GM08714 (cell line): ENCODE data around the gene GMPPA.

Experiments used
- H3K4me3 ChIP-seq: fragments of 200-500 bp; sonication (Bioruptor generic); 2 replicates; pipeline ENCODE4 v1.5.1; 2014; ENCODE audit warnings: mild to moderate bottlenecking, low read length, inconsistent platforms
- ZNF274 ChIP-seq: IDR thresholded peaks from 2 replicates; pipeline ENCODE4 v1.6.1; 2012; ENCODE audit warnings: mild to moderate bottlenecking, low read depth, low read length

GMPPA gene

GRCh38 chr2:219474285-219475060 is 24.2 kb upstream of the GMPPA start:
- H3K4me3 ChIP-seq, result no peak overlapping the region
- TF ChIP-seq ZNF274, result no peak

- no peak overlapping the region for H3K4me3 ChIP-seq
- no peak for TF ChIP-seq ZNF274
Measured at GRCh38 chr2:219475278-219475677, 23.4 kb upstream of the GMPPA start.

- no peak for TF ChIP-seq ZNF274
- no peak overlapping the region for H3K4me3 ChIP-seq
Measured at GRCh38 chr2:219475697-219476651, 22.7 kb upstream of the GMPPA start.

- no peak overlapping the region for H3K4me3 ChIP-seq
- no peak for TF ChIP-seq ZNF274
Measured at GRCh38 chr2:219476652-219477151, 22.0 kb upstream of the GMPPA start.

GRCh38 chr2:219477179-219477578 is 21.5 kb upstream of the GMPPA start:
- H3K4me3 ChIP-seq, result no peak overlapping the region
- no peak for TF ChIP-seq ZNF274

- no peak overlapping the region for H3K4me3 ChIP-seq
- TF ChIP-seq ZNF274, result no peak
Measured at GRCh38 chr2:219477815-219478214, 20.9 kb upstream of the GMPPA start.

GRCh38 chr2:219478916-219479315 is 19.8 kb upstream of the GMPPA start:
- no peak overlapping the region for H3K4me3 ChIP-seq
- no peak for TF ChIP-seq ZNF274

GRCh38 chr2:219480004-219480403 is 18.7 kb upstream of the GMPPA start:
- no peak for TF ChIP-seq ZNF274
- no peak overlapping the region for H3K4me3 ChIP-seq

GRCh38 chr2:219482674-219483405 is 15.9 kb upstream of the GMPPA start:
- H3K4me3 ChIP-seq, result no peak overlapping the region
- no peak for TF ChIP-seq ZNF274

GRCh38 chr2:219483451-219484342 is 15.0 kb upstream of the GMPPA start:
- no peak for TF ChIP-seq ZNF274
- H3K4me3 ChIP-seq, result no peak overlapping the region

- no peak for TF ChIP-seq ZNF274
- H3K4me3 ChIP-seq, result no peak overlapping the region
Measured at GRCh38 chr2:219484343-219485200, 14.1 kb upstream of the GMPPA start.

- H3K4me3 ChIP-seq, result no peak overlapping the region
- no peak for TF ChIP-seq ZNF274
Measured at GRCh38 chr2:219485201-219485580, 13.5 kb upstream of the GMPPA start.
